CD4-positive, alpha-beta T cell treated with Interleukin-4 for 1 hour (primary cell): Measurements from ENCODE around the gene C15orf40.
"Not testable (repeated sequence)": the region's sequence is repeated elsewhere in the genome, so short reads cannot be mapped to it uniquely, and the experiment has no call there.

Source experiments
- DNase-seq, 2 donors: peaks; one replicate each; pipeline ENCODE4 v3.0.0-alpha.2; 2020 to 2022

Gene C15orf40

GRCh38 chr15:82950746-82951370, 60.6 kb downstream of the C15orf40 start:
- no peak for DNase-seq

- DNase-seq = no peak
Observed at GRCh38 chr15:82950295-82950694, 61.1 kb downstream of the C15orf40 start.

DNA sequence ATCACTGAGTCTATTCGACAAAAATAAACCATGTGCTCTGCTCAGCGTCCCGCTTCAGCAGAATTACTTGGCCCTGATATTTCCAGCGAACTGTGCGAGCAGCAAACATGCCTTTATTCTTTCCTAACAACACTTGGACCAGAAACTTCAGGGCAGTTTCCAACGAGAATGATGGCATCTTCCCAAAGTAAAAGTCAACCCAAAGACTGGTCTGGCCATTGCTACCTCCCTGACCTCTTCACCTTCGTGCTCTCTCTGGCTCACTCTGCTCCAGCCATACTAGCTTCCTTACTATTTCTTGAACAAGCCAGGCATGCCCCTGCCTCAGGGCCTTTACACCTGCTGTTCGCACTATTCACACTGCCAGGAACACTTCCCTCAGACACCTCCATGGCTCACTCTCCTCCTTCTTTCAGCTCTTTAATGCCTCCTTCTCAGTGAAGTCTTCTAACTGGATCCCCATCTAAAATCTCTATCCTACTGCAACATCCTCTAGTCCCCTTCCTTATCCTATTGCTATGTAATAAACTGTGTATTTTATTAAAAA, 65.2 kb downstream of the C15orf40 start:
- DNase-seq = no peak

GRCh38 chr15:82945326-82945725, 66.1 kb downstream of the C15orf40 start:
- DNase-seq = no peak

GRCh38 chr15:82944821-82945220, 66.6 kb downstream of the C15orf40 start:
- DNase-seq = peak in 1 of 2 donors; percentile 17

- no peak for DNase-seq
Observed at GRCh38 chr15:82944056-82944455, 67.4 kb downstream of the C15orf40 start.

- DNase-seq = no peak
Observed at GRCh38 chr15:82943176-82943575, 68.3 kb downstream of the C15orf40 start.

- DNase-seq = no peak
Observed at GRCh38 chr15:82942691-82943090, 68.7 kb downstream of the C15orf40 start.

DNA sequence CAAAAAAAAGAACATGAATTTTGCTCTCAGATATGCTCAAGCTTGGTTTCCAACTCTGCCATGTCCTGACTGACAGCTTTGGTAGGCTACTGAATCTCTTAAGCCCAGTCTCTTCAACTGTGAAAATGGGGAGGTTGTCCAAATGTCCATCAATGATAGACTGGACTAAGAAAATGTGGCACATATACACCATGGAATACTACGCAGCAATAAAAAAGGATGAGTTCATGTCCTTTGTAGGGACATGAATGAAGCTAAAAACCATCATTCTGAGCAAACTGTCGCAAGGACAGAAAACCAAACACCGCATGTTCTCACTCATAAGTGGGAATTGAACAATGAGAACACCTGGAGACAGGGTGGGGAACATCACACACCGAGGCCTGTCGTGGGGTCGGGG, 71.8 kb downstream of the C15orf40 start:
- DNase-seq = not testable (repeated sequence)
